Measurements from ENCODE around the gene NUDT3.
"Not testable (repeated sequence)": the region's sequence is repeated elsewhere in the genome, so short reads cannot be mapped to it uniquely, and the experiment has no call there.

NUDT3 gene

DNA sequence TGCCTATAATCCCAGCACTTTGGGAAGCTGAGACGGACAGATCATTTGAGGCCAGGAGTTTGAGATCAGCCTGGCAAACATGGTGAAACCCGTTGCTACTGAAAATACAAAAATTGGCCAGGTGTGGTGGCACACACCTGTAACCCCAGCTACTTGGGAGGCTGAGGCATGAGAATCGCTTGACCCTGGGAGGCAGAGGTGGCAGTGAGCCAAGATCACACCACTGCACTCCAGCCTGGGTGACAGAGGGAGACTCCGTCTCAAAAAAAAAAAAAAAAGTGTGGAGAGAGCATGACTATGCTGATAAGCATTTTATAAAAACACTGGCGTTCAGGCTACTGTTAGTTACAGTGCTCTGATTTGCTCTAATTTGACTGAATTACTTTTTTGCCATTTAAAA lies 14.9 kb downstream of the NUDT3 start:
- DNase-seq, result peak in 1 of 42 donors; percentile 29
- intact Hi-C loops (cut with DNase I), result not testable (repeated sequence)

GRCh38 chr6:34375833-34376232 lies 16.6 kb downstream of the NUDT3 start:
- intact Hi-C loops (cut with DNase I), result no loop called here
- DNase-seq, result peak in 2 of 42 donors; percentile 13 to 19

DNA sequence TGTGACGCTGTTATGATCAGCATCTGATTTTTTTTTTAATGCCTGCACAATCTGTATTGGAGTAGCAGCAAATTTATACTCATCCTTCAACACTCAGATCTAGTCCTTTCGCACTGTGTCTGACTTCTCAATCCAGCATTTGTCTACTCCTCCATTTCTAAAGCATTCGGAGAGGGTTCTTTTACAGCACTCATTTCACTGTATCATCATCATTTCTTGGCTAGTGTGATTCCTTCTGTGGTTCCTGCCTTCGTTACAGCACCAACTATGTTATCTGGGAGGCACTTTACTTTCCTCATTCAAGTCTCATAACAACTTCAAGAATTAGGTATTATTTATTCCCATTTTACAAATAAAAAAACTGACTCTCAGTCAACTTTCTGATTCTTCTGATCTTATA lies 18.0 kb downstream of the NUDT3 start:
- intact Hi-C loops (cut with DNase I), result no loop called here
- peak in 2 of 42 donors; percentile 20 to 23 for DNase-seq

DNA sequence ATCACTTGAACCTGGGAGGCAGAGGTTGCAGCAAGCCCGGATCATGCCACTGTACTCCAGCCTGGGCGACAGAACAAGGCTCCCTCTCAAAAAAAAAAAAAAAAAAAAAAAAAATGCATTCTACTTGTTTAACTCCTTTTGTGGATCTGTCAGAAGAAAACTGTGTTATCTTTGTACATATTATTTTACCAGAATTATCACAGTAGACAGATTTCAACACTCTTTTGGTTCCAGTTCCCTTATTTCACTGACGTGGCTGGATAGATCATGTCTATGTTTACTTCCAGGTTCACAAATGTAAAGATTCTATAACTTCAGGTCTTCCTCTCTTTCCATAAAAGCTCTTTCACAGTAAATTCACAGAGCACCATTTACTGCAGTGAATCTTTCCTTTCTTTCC lies 18.4 kb downstream of the NUDT3 start:
- peak in 2 of 42 donors; percentile 7 to 29 for DNase-seq
- intact Hi-C loops (cut with DNase I), result no loop called here

DNA sequence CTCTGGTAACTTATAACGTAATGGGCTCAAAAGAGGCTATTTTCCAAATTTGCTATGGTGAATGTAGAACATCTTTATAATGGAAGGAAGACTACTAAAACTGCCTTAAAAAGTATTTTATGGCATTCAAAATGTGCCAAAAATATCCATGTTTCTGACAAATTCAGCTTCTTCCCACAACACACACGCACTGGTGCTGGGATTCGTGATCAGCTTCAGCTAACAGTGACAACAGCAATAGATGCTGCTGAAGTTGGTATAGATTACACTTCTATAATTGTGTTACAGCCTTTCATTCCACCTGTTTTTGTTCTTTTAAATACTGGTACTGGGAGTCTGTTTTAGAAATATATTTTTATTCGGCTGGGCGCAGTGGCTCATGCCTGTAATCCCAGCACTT lies 19.0 kb downstream of the NUDT3 start:
- DNase-seq, result peak in 8 of 42 donors; percentile 18 to 57 (median 46)
- intact Hi-C loops (cut with DNase I), result no loop called here

- DNase-seq, result peak in 1 of 42 donors; percentile 9
- intact Hi-C loops (cut with DNase I), result not testable (repeated sequence)
Observed at GRCh38 chr6:34371865-34372264, 20.6 kb downstream of the NUDT3 start.

DNA sequence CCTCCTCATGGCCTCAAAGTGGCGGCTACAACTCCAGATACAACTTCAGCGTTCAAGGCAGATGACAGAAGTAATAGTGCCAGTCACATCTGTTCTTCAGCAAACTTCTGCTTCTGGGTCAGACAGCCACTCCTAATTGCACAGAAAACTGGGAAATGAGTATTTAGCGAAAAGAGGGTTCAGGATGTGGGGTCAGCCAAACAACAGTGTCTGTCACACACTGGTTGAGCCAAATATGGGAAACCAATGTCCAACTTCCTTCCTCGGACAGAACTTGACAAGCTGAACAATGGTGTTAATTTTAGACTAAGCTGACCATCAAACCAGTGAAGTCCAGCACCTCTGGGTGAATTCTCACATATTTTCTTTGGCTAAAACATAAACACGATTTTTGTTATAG lies 22.1 kb downstream of the NUDT3 start:
- intact Hi-C loops (cut with DNase I), result no loop called here
- peak in 4 of 42 donors; percentile 24 to 43 (median 32) for DNase-seq

DNA sequence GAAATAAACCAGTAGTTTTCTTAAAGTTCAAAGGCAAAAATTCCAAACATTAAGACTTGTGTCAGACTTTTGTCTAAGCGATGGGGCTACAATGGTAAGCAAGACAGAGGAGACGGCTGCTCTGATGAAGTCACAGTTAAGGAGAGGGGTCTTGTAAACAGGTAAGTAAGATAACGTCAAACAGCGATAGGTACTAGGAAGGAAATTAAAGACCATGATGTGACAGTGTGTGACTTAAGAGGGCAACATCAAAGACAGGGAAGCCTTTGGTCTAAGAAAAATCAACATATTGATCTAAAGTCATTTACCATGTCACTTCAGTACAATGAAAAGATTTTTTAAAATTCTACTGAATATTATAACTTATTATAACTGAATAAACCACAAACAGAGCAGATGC lies 23.1 kb downstream of the NUDT3 start:
- intact Hi-C loops (cut with DNase I), result no loop called here
- peak in 1 of 42 donors; percentile 27 for DNase-seq

GRCh38 chr6:34366639-34366921 lies 25.9 kb downstream of the NUDT3 start:
- intact Hi-C loops (cut with DNase I), result no loop called here
- peak in 2 of 42 donors; percentile 34 to 35 for DNase-seq

- intact Hi-C loops (cut with DNase I), result not testable (repeated sequence)
- peak in 37 of 42 donors; percentile 20 to 89 (median 59) for DNase-seq
Observed at GRCh38 chr6:34365781-34366638, 26.5 kb downstream of the NUDT3 start.

DNA sequence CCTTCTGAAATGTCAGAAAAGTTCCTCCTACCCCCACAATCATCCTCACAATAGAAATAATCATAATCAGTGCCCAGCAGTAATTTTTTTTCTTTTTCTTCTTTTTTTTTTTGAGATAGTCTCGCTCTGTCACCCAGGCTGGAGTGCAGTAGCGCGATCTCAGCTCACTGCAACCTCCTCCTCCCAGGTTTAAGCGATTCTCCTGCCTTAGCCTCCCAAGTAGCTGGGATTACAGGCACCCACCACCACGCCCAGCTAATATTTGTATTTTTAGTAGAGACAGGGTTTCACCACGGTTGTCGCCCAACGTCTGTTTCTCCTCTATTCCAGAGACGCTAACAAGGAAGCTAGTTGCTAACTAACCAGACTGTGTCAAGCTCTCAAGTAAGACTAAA lies 28.8 kb downstream of the NUDT3 start:
- DNase-seq; intact Hi-C loops (cut with DNase I): not testable (repeated sequence)

DNA sequence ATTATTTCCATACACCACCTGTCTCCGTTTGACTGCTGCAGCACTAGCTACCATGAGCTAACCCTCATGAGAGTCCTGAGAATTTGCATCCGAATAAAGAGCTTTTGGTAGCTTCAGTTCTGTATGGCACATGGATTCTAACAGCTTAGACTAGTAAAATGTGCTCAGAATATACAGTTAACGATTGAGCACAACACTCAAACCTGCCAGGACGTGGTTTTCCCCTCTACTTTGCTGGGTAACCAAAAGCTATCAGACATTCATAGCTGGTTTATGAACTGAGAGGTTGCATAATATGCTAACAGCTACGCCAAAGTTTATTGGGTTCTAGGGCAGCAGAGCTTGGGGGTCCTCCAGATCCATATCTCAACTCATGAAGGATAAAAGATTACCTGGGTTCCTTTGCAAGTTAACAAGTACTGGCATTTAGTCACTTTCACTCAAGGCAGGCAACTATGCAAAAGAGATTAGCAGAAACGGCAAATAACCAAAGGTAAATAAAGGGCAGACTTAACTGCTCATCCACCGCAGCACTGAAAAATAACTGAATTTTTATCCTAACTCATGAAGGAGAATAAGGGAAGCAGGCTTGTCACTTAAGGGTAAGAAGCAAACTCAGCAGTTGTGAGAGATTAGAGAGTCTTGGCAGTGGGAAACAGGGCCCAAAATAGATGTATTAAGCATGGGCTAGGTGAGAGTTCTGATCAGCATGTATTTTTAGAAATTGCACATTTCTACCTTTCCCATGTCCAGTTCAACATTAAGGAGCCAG lies 29.4 kb downstream of the NUDT3 start:
- peak in 1 of 42 donors; percentile 36 for DNase-seq
- intact Hi-C loops (cut with DNase I), result no loop called here

DNA sequence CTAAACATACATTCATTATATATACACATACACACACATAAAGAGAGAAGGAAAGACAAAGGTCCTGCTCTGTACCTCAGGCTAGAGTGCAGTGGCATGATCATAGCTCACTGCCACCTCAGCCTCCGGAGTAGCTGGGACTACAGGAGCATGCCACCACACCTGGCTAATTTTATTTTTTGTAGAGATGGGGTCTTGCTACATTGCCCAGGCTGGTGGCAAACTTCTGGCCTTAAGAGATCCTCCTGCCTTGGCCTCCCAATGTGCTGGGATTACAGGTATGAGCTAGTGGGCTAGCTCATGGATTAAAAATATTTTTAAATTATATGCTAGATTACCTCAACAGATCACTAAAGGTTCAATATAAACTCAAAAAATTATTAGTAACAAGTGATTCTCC lies 30.3 kb downstream of the NUDT3 start:
- peak in 1 of 42 donors; percentile 13 for DNase-seq
- intact Hi-C loops (cut with DNase I), result no loop called here

DNA sequence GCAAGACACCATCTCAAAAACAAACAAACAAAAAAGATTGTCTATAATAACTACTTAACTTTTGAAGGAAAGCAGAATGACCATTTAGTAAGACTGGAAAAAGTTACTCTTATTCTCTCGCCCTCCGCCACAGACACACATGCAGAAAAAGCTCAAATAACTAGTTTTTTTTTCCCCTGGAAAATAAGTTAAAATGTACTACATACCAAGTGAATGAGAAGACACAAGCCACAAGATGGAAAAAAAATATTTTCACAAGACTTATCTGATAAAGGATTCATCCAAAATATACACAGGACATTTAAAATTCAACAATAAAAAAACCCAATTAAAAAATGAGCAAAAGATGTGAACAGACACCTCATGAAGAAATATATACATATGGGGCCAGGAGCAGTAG lies 31.9 kb downstream of the NUDT3 start:
- DNase-seq, result no peak
- intact Hi-C loops (cut with DNase I), result no loop called here

DNA sequence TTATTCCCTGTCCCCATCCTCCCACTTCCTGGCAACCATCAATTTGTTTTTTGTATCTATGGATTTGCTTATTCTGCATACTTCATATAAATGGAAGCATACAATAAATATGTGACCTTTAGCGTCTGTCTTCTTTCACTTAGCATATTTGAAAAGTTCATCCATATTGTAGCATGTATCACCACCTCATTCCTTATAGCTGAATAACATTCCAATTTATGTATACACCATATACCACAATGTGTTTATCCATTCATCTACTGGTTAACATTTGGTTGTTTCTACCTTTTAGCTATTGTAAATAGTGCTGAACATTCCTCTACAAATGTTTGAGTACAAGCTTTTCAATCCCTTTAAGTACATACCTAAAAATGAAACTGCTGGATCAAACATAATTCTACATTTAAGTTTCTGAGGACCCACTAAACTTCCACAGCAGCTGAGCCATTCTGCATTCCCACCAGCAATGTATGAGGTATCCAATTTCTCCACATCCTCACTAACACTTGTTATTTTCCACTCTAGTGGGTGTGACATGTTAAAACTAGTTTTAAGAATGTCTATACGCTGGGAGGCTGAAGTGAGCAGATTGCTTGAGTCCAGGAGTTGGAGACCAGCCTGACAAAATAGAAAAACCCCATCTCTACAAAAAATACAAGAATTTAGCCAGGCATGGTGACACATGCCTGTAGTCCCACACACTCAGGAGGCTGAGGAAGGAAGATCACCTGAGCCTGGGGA lies 32.9 kb downstream of the NUDT3 start:
- intact Hi-C loops (cut with DNase I), result no loop called here
- peak in 1 of 42 donors; percentile 36 for DNase-seq

- intact Hi-C loops (cut with DNase I), result no loop called here
- no peak for DNase-seq
Observed at GRCh38 chr6:34358389-34358905, 34.0 kb downstream of the NUDT3 start.

DNA sequence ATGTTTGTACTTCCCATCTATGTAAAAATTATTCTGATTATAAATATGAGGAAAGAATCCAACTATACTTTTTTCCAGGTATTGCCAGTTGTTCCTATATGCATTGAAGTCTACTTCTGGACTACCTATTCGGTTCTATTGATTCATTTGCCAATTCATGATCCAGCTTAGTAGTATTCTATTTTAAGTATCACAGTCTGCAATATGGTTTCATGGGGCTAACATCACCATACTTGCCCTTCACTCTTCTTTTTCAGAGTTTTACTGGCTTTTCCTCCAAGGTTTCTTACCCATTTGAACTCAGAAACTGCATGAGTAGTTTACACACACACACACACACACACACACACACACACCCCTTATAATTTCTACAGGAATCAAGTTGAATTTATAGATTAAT lies 34.5 kb downstream of the NUDT3 start:
- intact Hi-C loops (cut with DNase I), result no loop called here
- no peak for DNase-seq

- no peak for DNase-seq
- intact Hi-C loops (cut with DNase I), result no loop called here
Observed at GRCh38 chr6:34355889-34356288, 36.6 kb downstream of the NUDT3 start.

GRCh38 chr6:34354230-34354629 lies 38.2 kb downstream of the NUDT3 start:
- DNase-seq, result peak in 1 of 42 donors; percentile 16
- intact Hi-C loops (cut with DNase I), result not testable (repeated sequence)
